Measurements from ENCODE around the gene TNFRSF12A. TPM values are rescaled to one million over a fixed set of nuclear protein-coding genes. Genes with fewer than 3 reads are reported as not detected.

Gene TNFRSF12A
- total and polyA plus RNA-seq, 2 of the 8 experiments (the other 6 are each of a cell fraction or from before 2014, with no cell fraction given): 81.0 to 82.5 TPM

- no peak overlapping the region for H3K18ac ChIP-seq (ENCODE audit: extremely low read depth, low read length)
- peaks cover 9 to 24% of the 10 kb centered on the region in 2 experiments for H4K20me1 ChIP-seq (replicated peaks in 1 of 2; ENCODE audit: control insufficient read depth in 1 of 2, insufficient read depth in 2 of 2, low read length in 2 of 2)
- H3K23ac ChIP-seq (ENCODE audit: insufficient read length): no peak overlapping the region
- H4K91ac ChIP-seq (replicated peaks; ENCODE audit: insufficient read length, low read length): no peak overlapping the region
- H3K9me3 ChIP-seq (ENCODE audit: insufficient read depth in 2 of 2, low read depth in 1 of 2, low read length in 1 of 2): no peaks in the 10 kb centered on the region
- peaks cover 0 to 2% (median 0%) of the 10 kb centered on the region in 4 experiments; a peak in 2 of 8 replicates for H3K36me3 ChIP-seq (ENCODE audit: control insufficient read depth in 2 of 4, insufficient read depth in 4 of 4, low read length in 3 of 4)
- no peak overlapping the region for H2BK15ac ChIP-seq (ENCODE audit: low read length)
- no peak overlapping the region for H4K8ac ChIP-seq (ENCODE audit: extremely low read depth, insufficient read depth, low read length)
- H2BK12ac ChIP-seq (ENCODE audit: low read depth, low read length): no peak overlapping the region
- FAIRE-seq: no peak
- 88% methylated on average over 7 of the region's 7 CpGs; no CpG with 5 or more reads in 1 of the 2 experiments for whole genome bisulfite sequencing, 2 experiments (ENCODE audit: extremely low coverage in 1 of 2, insufficient coverage in 1 of 2, insufficient read length in 1 of 2, insufficient replicate concordance in 2 of 2, low coverage in 1 of 2, low lambda C conversion rate in 2 of 2, missing lambda C conversion rate in 1 of 2)
- DNase-seq (ENCODE audit: low read depth in 1 of 2, low spot score in 2 of 2): no peak
- H2BK120ac ChIP-seq (replicated peaks; ENCODE audit: low read depth, low read length): no peak overlapping the region
- H3K79me1 ChIP-seq (ENCODE audit: low read depth, low read length): 0 out of 2 replicates have a peak, but pooled peaks cover 2% of the 10 kb centered on the region
- H2BK5ac ChIP-seq (ENCODE audit: low read depth, low read length): no peak overlapping the region
- 0 out of 2 replicates have a peak overlapping the region, but pooled peaks have one; percentile 16 for H2AK5ac ChIP-seq (ENCODE audit: low read depth, low read length)
- H4K5ac ChIP-seq (ENCODE audit: insufficient read length, low read depth, low read length): no peak overlapping the region
- peaks cover 0 to 14% (median 9%) of the 10 kb centered on the region in 4 experiments; a peak in 6 of 7 replicates for H3K4me1 ChIP-seq (replicated peaks in 1 of 4; ENCODE audit: control insufficient read depth in 3 of 4, insufficient read depth in 4 of 4, low read length in 3 of 4)
- H3K4me2 ChIP-seq (ENCODE audit: insufficient read depth in 1 of 2, low read depth in 2 of 2, low read length in 2 of 2): no peak overlapping the region
- H2AFZ ChIP-seq (ENCODE audit: low read length): no peak overlapping the region
- CTCF ChIA-PET (ENCODE audit: partially characterized antibody): interaction anchor here (0.6 to 23.8 kb wide), 23 partner anchors 10 to 147 kb away, joined by 3 to 639 read pairs (median 10); partner anchors contain the start of genes CLDN6, CLDN9, HCFC1R1 and IL32
- H3K23me2 ChIP-seq (ENCODE audit: low read depth, low read length): peaks cover 3% of the 10 kb centered on the region; the same call in 1 of the 2 replicates
- no peak overlapping the region for H3K14ac ChIP-seq (ENCODE audit: insufficient read length)
- no peak overlapping the region for H3K4ac ChIP-seq (replicated peaks; ENCODE audit: insufficient read length, low read depth, low read length)
- no peaks in the 10 kb centered on the region for H3K79me2 ChIP-seq (ENCODE audit: control insufficient read depth in 1 of 2, insufficient read depth in 2 of 2, low read length in 2 of 2)
- no peak overlapping the region for H2BK20ac ChIP-seq (ENCODE audit: low read length)
- no peak overlapping the region for H3K27ac ChIP-seq (ENCODE audit: low read depth, low read length)
- no peak overlapping the region for H3K4me3 ChIP-seq (ENCODE audit: extremely low read depth in 1 of 4, insufficient read depth in 2 of 4, low read depth in 3 of 4, low read length in 4 of 4)
- H3K56ac ChIP-seq (replicated peaks; ENCODE audit: insufficient read length, low read depth, low read length): no peak overlapping the region
- H3K27me3 ChIP-seq (replicated peaks in 1 of 4; ENCODE audit: control insufficient read depth in 3 of 4, extremely low read depth in 1 of 4, insufficient read depth in 3 of 4, low read length in 3 of 4): peaks cover 0 to 9% (median 3%) of the 10 kb centered on the region in 4 experiments; a peak in 1 of 7 replicates
- H3K9ac ChIP-seq (replicated peaks in 1 of 4; ENCODE audit: extremely low read depth in 1 of 4, low read depth in 3 of 4, low read length in 3 of 4): no peak overlapping the region
- POLR2A ChIA-PET (ENCODE audit: partially characterized antibody): interaction anchor here (1.2 to 35.7 kb wide), 8 partner anchors 4 to 102 kb away, joined by 3 to 1808 read pairs (median 78); partner anchors contain the start of genes BICDL2, CLDN6, CLDN9 and HCFC1R1
- no peak for TF ChIP-seq RFX5 (IDR thresholded peaks at IDR 0.05; ENCODE audit: borderline replicate concordance, low read depth, low read length)
- no peak for TF ChIP-seq JUND (IDR thresholded peaks at IDR 0.05; ENCODE audit: low read length)
- no peak for TF ChIP-seq CEBPB (IDR thresholded peaks at IDR 0.05; ENCODE audit: low read depth, low read length)
- TF ChIP-seq YY1 (IDR thresholded peaks at IDR 0.05; ENCODE audit: low read depth, low read length): no peak
- no peak for TF ChIP-seq CTCF (IDR thresholded peaks at IDR 0.05; ENCODE audit: control extremely low read depth in 1 of 3, insufficient read depth in 1 of 3, low read depth in 1 of 3, low read length in 3 of 3)
- TF ChIP-seq NANOG (IDR thresholded peaks at IDR 0.05; ENCODE audit: insufficient read depth, low read depth, low read length, poor library complexity, severe bottlenecking): no peak
- TF ChIP-seq EP300 (IDR thresholded peaks at IDR 0.05; ENCODE audit: borderline replicate concordance in 1 of 2, low read depth in 2 of 2, low read length in 2 of 2): no peak
- no peak for TF ChIP-seq POU5F1 (IDR thresholded peaks at IDR 0.05; ENCODE audit: low read depth, low read length)
- TF ChIP-seq BCL11A (IDR thresholded peaks at IDR 0.05; ENCODE audit: low read depth in 2 of 2, low read length in 2 of 2): no peak
- no peak for TF ChIP-seq KDM5A (IDR thresholded peaks at IDR 0.05; ENCODE audit: low read length)
- TF ChIP-seq FOSL1 (IDR thresholded peaks at IDR 0.05; ENCODE audit: insufficient read depth, low read depth, low read length): no peak
Observed at GRCh38 chr16:3032624-3033023, 12.5 kb downstream of the TNFRSF12A start.
